ENCODE results near the gene NOS1.

NOS1 gene

GRCh38 chr12:117161460-117162166 lies 199.8 kb downstream of the NOS1 start:
- H3K27ac ChIP-seq = no peak overlapping the region
- no peak for DNase-seq (ENCODE audit: low spot score)
- ChIA-PET CTCF (no interaction called here), POLR2A (ENCODE audit: low non-redundant PET) (no interaction called here)
- no peak for TF ChIP-seq CTCF (conservative IDR thresholded peaks at IDR 0.05; ENCODE audit: low read depth)

GRCh38 chr12:117159674-117160073 lies 201.8 kb downstream of the NOS1 start:
- DNase-seq (ENCODE audit: low spot score) = no peak
- POLR2A ChIA-PET (ENCODE audit: low non-redundant PET) = no interaction called here
- CTCF ChIA-PET = no interaction called here
- H3K27ac ChIP-seq = no peak overlapping the region
- TF ChIP-seq CTCF (conservative IDR thresholded peaks at IDR 0.05; ENCODE audit: low read depth) = no peak

- no peak overlapping the region for H3K27ac ChIP-seq
- CTCF ChIA-PET = no interaction called here
- DNase-seq (ENCODE audit: low spot score) = no peak
- no peak for TF ChIP-seq CTCF (conservative IDR thresholded peaks at IDR 0.05; ENCODE audit: low read depth)
- POLR2A ChIA-PET (ENCODE audit: low non-redundant PET) = no interaction called here
Measured at GRCh38 chr12:117158911-117159553, 202.4 kb downstream of the NOS1 start.

Measured in RWPE1 (cell line).